ENCODE results near the gene LDHAL6A. TPM values are rescaled to one million over a fixed set of nuclear protein-coding genes. Genes with fewer than 3 reads are reported as not detected.
A peak's percentile ranks its signal among the peaks of the same experiment; 100 is the strongest.
"Not testable (repeated sequence)": the region's sequence is repeated elsewhere in the genome, so short reads cannot be mapped to it uniquely, and the experiment has no call there.

The LDHAL6A gene
- total RNA-seq (2014; rRNA removed; shearing (Covaris generic); ENCODE audit: low replicate concordance) = not detected in 2 replicates

DNA sequence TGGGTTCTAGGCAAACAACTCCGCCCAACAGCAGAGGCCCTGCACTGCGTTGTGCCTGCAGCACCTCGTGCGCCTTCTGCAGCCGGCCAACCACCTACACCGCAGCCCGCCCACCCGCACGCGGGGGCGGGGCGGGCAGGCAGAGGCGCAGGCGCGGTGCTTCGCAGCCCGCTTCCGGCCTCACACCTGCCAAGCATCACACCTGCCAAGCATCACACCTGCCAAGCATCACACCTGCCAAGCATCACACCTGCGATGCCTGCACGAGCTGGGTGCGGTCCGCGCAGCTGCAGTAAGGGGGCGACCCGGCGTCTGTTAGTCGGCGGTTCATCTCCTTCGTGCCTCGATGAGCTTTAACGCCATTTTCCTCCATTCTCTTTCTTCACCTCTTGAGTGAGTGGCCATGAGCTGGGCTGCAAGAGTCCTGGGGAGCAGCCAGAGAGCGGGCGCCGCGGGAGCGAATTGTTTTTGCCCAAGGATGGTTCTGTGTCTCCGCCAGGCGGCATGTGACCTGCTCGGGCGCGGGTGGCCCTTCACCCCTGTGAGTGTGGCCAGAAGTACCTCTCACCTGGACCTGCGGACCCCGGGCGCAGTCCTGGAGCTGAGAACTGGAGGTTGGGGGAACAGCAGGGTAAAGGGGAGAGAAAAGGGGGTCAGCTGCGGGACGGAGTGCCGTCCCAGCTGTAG is at the start of gene LDHAL6A:
TSS of gene LDHAL6A (plus strand) at position 171 of the 687 bp plus-strand sequence. CDS start 825 bp downstream, outside the sequence.
- in situ Hi-C loops (cut with HindIII; ENCODE audit: low pct_unique_long_range_greater_than_20kb, low sequenced_read_pairs) = no loop called here
- no peak for DNase-seq (ENCODE audit: low read depth)

DNA sequence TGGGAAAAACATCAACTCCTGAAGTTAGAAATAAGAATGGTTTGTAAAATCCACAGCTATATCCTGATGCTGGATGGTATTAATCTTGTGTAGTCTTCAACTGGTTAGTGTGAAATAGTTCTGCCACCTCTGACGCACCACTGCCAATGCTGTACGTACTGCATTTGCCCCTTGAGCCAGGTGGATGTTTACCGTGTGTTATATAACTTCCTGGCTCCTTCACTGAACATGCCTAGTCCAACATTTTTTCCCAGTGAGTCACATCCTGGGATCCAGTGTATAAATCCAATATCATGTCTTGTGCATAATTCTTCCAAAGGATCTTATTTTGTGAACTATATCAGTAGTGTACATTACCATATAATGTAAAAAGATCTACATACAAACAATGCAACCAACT is 48.3 kb upstream of the LDHAL6A start:
- DNase-seq (ENCODE audit: low read depth) = peak; percentile 54
- in situ Hi-C loops (cut with HindIII; ENCODE audit: low pct_unique_long_range_greater_than_20kb, low sequenced_read_pairs) = not testable (repeated sequence)

DNA sequence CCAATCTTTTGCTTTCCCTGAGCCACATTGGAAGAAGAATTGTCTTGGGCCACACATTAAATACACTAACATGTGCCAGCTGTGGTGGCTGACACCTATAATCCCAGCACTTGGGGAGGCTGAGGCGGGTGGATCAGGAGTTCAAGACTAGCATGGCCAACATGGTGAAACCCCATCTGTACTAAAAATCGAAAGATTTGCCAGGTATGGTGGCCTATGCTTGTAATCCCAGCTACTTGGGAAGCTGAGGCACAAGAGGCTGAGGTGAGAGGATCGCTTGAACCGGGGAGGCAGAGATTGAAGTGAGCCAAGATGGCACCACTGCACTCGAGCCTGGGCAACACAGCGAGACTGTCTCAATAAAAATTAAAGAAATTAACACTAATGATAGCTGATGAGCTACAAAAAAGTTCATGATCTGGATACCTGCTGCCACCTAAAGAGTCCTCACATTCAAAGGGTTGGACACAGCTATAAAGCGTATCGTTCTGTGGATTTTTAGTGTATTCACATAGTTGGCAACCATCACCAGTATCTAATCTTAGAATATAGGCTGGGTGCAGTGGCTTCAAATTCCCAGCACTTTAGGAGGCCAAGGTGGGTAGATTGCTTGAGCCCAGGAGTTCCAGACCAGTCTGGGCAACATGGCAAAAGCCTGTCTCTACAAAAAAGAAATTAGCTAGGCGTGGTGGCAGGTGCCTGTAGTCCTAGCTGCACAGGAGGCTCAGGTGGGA is 46.9 kb upstream of the LDHAL6A start:
- peak; percentile 58 for DNase-seq (ENCODE audit: low read depth)
- in situ Hi-C loops (cut with HindIII; ENCODE audit: low pct_unique_long_range_greater_than_20kb, low sequenced_read_pairs) = no loop called here

DNA sequence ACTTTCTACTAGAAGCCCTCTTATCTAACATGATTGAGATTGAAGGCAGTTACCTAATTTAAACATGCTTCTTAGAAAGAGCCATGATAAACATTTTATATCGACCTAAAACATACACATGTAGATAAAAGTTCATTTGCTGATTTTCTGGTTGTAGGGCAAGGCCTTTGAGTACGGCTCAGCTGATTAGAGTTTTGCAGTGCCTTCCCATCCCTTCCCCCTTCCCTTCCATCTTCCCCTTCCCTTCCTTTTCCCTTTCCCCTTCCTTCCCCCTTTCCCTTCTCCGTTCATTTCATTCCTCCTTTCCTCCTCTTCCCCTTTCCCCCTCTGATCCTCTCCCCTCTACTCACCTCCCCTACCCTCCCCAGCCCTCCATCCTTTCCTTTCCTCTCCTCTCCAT is 39.2 kb upstream of the LDHAL6A start:
- no peak for DNase-seq (ENCODE audit: low read depth)

DNA sequence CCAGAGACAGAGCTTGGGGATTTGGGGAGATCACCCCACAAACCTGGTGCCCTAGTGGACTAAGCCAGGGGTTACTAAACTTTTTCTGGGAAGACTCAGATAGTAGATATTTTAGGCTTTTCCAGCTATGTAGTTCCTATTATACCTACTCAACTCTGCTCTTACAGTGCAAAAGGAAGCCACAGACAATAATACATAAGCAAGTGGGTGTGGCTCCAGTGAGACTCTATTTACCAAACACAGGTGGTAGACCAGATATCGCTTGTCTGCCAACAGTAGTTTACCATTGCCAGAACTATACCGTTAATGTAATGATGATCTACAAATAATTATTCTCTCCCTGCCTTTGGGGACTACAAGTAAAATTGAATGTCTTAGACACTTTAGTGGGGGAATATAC is 36.6 kb upstream of the LDHAL6A start:
- DNase-seq (ENCODE audit: low read depth) = no peak
- in situ Hi-C loops (cut with HindIII; ENCODE audit: low pct_unique_long_range_greater_than_20kb, low sequenced_read_pairs) = no loop called here

More for the DNA sequence above, 39.2 kb upstream of the LDHAL6A start:
- in situ Hi-C loops (cut with HindIII; ENCODE audit: low pct_unique_long_range_greater_than_20kb, low sequenced_read_pairs) = no loop called here

DNA sequence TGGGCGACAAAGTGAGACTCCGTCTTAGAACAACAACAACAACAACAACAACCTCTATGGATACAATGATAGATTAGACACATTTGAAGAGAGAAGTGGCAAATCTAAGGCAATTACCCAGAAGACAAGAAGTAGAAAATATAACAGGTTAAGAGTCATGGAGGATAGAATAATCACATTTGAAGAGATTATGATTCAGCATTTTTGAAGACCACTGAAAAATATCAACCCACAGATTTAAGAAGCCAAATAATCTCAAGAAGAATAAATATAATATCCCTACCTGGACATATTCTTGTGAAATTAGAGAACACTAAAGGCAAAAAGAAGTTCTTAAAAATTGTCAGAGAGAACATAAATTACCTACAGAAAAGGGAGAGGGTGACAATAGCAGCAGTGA is 35.6 kb upstream of the LDHAL6A start:
- no peak for DNase-seq (ENCODE audit: low read depth)
- in situ Hi-C loops (cut with HindIII; ENCODE audit: low pct_unique_long_range_greater_than_20kb, low sequenced_read_pairs) = no loop called here

DNA sequence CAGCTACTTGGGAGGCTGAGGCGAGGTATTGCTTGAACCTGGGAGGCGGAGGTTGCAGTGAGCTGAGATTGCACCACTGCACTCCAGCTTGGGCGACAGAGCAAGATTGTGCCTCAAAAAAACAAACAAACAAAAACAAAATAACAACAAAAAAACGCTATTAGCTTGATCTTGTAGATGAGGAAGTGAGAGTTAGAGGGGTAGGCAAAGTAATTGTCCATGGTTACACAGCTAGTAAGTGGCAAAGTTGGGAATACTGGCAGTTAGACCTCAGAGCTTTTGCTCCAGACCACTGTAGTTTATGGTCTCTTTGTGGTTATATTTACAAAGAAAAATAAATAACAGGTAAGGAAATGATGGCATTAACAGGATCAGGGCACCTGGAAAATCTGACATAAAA is 28.4 kb upstream of the LDHAL6A start:
- DNase-seq (ENCODE audit: low read depth) = no peak
- in situ Hi-C loops (cut with HindIII; ENCODE audit: low pct_unique_long_range_greater_than_20kb, low sequenced_read_pairs) = no loop called here

DNA sequence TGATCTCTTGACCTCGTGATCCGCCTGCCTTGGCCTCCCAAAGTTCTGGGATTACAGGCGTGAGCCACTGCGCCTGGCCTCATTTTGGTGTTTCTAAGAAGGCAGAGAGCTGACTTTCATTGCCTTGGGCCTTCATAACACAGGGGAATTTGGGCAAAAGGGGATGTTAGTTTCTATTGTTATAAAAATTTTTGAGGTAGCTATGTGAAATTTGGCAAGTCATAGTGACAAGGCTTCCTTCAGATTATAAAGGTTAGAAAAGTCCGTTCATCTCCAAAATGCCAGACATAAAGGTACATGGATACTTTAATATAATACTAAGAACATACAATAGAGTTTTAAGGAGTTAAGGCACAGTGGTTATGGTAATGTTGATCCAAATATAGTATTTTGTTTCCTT is 26.3 kb upstream of the LDHAL6A start:
- DNase-seq (ENCODE audit: low read depth) = no peak
- in situ Hi-C loops (cut with HindIII; ENCODE audit: low pct_unique_long_range_greater_than_20kb, low sequenced_read_pairs) = no loop called here

DNA sequence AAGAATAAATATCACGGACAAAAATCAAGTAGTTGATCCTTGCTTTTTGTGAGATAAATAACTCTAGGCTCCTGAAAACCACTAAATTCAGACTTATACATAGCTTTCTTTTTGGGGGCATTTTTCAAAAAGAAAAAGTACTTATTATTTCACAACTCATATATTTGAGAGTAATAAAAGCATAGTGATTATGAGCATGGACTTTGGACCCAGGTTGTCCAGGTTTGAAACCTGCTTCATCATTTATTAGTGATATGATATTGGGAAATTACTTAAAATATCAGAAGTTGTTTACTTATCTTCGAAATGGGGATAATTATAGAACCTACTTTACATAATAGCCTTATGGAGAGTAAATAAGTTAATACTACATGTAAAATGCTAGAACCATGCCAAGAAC is 17.0 kb upstream of the LDHAL6A start:
- in situ Hi-C loops (cut with HindIII; ENCODE audit: low pct_unique_long_range_greater_than_20kb, low sequenced_read_pairs) = no loop called here
- DNase-seq (ENCODE audit: low read depth) = no peak

DNA sequence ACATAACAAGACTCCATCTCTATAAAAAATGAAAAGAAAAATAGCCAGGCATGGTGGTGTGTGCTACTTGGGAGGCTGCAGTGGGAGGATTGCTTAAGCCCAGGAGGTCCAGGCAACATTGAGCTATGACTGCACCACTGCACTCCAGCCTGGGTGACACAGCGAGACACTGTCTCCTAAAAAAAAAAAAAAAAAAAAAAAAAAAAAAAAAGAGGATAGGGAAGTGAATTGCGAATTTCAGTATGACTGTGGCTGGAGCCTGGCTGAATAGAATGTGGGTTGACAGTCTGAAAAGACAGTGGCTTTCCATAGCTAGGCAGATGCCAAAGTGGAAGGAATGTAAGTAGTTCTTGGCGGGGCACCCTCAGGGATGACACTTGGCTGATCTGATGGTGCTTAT is 6.4 kb upstream of the LDHAL6A start:
- peak; percentile 3 for DNase-seq (ENCODE audit: low read depth)
- in situ Hi-C loops (cut with HindIII; ENCODE audit: low pct_unique_long_range_greater_than_20kb, low sequenced_read_pairs) = no loop called here

DNA sequence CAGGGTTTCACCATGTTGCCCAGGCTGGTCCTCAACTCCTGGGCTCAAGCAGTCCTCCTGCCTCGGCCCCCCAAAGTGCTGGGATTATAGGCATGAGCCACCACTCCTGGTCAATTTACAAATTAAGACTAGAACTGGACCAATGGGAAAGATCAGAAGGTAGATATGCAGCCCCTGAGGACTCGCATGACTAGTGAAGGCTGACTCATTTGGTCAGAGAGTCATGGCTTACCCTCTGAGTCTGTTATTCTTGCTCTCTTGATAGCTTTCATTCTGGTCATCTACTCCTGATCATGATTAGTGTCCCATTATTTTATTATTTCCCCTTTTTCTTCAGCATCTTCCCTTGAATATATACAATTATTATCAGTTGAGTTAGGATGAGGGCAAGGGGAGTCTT is 2.7 kb upstream of the LDHAL6A start:
- in situ Hi-C loops (cut with HindIII; ENCODE audit: low pct_unique_long_range_greater_than_20kb, low sequenced_read_pairs) = no loop called here
- peak; percentile 18 for DNase-seq (ENCODE audit: low read depth)

DNA sequence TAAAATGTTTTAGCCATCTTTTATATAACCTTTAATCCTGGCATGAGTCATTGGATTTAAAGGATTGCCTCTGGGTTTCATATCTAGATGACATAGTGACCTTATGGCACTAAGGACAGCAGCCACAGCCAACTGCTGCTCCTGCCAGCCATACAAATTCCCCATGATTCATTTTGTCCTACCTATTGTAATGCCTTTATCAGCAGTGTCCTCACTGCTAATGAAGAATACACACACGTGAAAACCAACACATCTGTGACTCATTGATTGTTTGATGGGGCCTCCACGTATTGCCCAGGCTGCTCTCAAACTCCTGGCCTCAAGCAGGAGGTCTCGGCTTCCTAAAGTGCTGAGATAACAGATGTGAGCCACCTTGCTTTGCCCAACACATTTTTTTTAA is 1.8 kb downstream of the LDHAL6A start:
- DNase-seq (ENCODE audit: low read depth) = peak; percentile 27
- in situ Hi-C loops (cut with HindIII; ENCODE audit: low pct_unique_long_range_greater_than_20kb, low sequenced_read_pairs) = no loop called here

DNA sequence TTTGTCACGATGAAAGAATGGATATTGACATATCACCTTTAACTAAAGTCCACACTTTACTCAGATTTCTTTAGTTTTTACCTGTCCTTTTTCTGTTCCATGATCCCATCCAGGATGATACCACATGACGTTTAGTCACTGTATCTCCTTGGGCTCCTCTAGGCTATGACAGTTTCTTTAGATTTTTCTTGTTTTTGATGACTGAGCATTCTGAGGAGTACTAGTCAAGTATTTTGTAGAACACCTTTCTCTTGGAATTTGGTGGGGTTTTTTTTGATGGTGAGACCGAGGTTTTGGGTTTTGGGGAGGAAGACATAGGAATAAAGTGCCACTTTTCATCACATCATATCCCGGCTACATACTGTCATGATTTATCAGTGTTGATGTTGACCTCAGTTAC is 4.0 kb downstream of the LDHAL6A start:
- in situ Hi-C loops (cut with HindIII; ENCODE audit: low pct_unique_long_range_greater_than_20kb, low sequenced_read_pairs) = no loop called here
- no peak for DNase-seq (ENCODE audit: low read depth)

DNA sequence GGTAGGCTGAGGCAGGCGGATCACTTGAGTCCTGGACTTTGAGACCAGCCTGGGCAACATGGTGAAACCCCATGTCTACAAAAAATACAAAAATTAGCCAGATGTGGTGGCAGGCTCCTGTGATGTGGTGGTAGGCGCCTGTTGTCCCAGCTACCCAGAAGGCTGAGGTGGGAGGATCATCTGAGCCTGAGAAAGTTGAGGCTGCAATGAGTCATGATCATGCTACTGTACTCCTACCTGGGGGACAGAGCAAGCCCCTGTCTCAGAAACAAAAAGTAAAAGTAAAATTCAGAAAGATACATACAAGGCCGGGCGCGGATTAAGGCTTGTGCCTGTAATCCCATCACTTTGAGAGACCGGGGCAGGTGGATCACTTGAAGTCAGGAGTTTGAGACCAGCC is 6.3 kb downstream of the LDHAL6A start:
- no peak for DNase-seq (ENCODE audit: low read depth)
- in situ Hi-C loops (cut with HindIII; ENCODE audit: low pct_unique_long_range_greater_than_20kb, low sequenced_read_pairs) = no loop called here

DNA sequence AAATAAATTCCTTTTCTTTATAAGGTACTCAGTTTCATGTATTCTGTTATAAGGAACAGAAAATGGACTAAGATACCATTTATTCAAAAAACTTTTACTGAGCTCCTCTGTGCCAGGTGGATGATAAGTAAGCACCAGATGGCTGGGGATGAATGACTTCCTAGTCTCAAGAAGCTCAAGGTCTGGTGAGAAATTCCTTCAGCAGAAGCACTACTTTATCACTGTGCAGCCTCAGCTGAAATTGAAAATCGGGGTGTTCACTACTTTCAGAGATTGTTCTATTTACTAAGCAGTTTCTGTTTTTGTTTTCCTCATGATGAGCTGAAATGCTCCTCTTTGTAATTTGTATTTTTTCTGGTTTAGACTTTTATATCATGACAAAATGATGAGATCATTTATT is 7.8 kb downstream of the LDHAL6A start:
- in situ Hi-C loops (cut with HindIII; ENCODE audit: low pct_unique_long_range_greater_than_20kb, low sequenced_read_pairs) = no loop called here
- DNase-seq (ENCODE audit: low read depth) = no peak

DNA sequence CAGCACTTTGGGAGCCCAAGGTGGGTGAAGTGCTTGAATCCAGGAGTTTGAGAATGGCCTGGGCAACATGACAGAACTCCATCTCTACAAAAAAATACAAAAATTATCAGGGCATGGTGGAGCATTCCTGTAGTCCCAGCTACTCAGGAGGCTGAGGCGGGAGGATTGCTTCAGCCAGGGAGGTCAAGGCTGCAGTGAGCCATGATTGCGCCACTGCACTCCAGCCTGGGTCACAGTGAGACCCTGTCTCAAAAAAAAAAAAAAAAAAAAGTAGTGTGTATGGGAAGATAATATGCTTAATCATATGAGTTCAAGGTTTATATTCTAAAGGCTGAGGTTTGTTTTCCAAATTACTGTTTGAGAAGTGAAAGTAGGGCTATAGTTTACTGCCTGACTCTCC is 10.7 kb downstream of the LDHAL6A start:
- DNase-seq (ENCODE audit: low read depth) = no peak

DNA sequence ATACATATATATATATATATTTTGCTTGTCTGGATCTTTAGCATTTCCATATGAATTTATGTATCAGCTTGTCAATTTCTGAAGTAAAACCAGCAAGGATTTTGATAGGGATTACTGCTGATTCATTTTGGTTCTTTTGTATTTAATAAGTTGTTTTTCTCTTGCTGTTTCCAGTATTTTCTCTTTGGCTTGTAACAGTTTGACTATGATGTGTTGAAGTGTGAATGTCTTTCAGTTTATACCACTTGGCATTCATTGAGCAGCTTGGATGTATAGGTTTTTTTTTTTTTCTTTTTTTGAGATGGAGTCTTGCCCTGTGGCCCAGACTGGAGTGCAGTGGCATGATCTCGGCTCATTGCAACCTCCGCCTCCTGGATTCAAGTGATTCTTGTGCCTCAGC is 12.4 kb downstream of the LDHAL6A start:
- in situ Hi-C loops (cut with HindIII; ENCODE audit: low pct_unique_long_range_greater_than_20kb, low sequenced_read_pairs) = no loop called here
- no peak for DNase-seq (ENCODE audit: low read depth)

More for the DNA sequence above, 10.7 kb downstream of the LDHAL6A start:
- in situ Hi-C loops (cut with HindIII; ENCODE audit: low pct_unique_long_range_greater_than_20kb, low sequenced_read_pairs) = no loop called here

DNA sequence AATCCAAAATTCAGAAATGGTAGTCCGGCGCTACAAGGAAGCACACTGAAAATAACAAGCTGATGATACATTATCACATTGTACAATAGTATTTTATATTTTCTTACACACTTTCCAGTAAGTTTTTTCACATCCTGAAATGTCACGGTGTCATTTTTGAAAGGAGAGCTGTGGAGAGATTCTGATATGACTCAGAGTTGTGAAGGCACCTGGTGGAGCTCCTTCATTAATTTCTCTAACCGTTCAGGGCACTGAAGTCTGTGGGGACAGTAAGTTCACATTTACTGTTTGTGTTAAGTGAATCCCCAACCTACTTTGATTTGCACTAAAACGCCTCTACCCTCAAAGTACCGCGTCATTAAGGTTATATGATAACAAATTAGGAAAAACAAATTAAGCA is 13.3 kb downstream of the LDHAL6A start:
- no peak for DNase-seq (ENCODE audit: low read depth)
- in situ Hi-C loops (cut with HindIII; ENCODE audit: low pct_unique_long_range_greater_than_20kb, low sequenced_read_pairs) = no loop called here

DNA sequence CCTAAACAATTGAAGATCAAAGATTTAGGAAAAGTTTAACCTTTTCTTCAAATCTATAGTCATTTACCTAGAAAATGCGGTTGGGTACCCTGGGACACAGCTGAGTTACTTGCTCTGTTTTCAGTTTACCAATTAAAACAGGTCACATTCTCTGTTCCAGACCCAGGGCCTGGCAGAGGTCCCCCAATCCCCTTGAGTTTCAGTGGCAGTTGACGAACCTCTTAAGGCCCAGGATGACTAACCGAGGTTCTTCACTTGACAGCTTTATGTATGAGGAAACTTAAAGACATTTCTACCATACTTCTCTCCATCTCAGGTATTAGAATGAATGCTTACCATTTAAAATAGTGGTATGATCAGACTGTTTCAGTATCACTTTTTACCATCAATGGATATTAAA is 16.3 kb downstream of the LDHAL6A start:
- in situ Hi-C loops (cut with HindIII; ENCODE audit: low pct_unique_long_range_greater_than_20kb, low sequenced_read_pairs) = no loop called here
- DNase-seq (ENCODE audit: low read depth) = no peak

DNA sequence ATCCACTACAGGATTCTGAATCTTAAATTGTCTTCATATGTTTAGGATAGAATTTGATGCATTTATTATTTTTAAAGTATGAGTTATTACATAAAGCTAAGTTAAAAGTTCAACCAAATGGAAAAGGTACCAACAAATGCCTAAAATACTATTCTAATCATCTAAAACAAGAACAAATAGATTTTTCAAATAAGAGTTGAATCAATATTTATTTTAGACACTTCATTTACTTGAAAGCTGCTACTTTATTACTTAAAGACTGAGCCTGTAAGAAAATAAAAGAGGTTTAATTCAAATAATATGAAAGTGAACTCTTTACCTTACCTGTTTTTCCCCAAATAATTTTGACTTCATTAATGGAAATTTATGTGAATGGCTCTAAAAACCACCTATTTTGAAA is 16.9 kb downstream of the LDHAL6A start:
- in situ Hi-C loops (cut with HindIII; ENCODE audit: low pct_unique_long_range_greater_than_20kb, low sequenced_read_pairs) = no loop called here
- no peak for DNase-seq (ENCODE audit: low read depth)

Data from Caki2 (cell line).